Natural killer cell (primary cell): Measurements from ENCODE around the gene TPP1. TPM values are rescaled to one million over a fixed set of nuclear protein-coding genes. Genes with fewer than 3 reads are reported as not detected.

Source experiments
- ATAC-seq, 3 donors: fragments of 150-1000 bp in 2 of 3; fragments of 200-7000 bp in 1 of 3; cut with Tn5 transposase; 1 replicate in 1 of 3; 2 replicates in 2 of 3; pipeline ENCODE4 v1.10.0; 2021; ENCODE audit warnings: mild to moderate bottlenecking in 2 of 3, moderate library complexity in 2 of 3
- DNase-seq, 2 donors: peaks; one replicate each; pipeline versions ENCODE4 v3.0.0 to v3.0.0-alpha.2; 2013 to 2021; ENCODE audit warnings: mixed read lengths in 1 of 2
- H3K27ac ChIP-seq: one replicate; pipeline ENCODE4 v1.5.1; 2013; ENCODE audit warnings: mild to moderate bottlenecking, low read length
- H3K27me3 ChIP-seq: one replicate; pipeline ENCODE4 v1.6.1; 2013; ENCODE audit warnings: low read length; ENCODE audit not compliant: control insufficient read depth, insufficient read depth
- H3K36me3 ChIP-seq: one replicate; pipeline ENCODE4 v1.6.1; 2013; ENCODE audit warnings: low read length; ENCODE audit not compliant: control insufficient read depth, insufficient read depth
- H3K4me1 ChIP-seq: one replicate; pipeline ENCODE4 v1.6.1; 2013; ENCODE audit warnings: low read length; ENCODE audit not compliant: control insufficient read depth, insufficient read depth
- H3K4me3 ChIP-seq: one replicate; pipeline ENCODE4 v1.5.1; 2013; ENCODE audit warnings: low read length
- H3K9me3 ChIP-seq: one replicate; pipeline ENCODE4 v1.6.1; 2013; ENCODE audit warnings: low read length; ENCODE audit not compliant: control insufficient read depth, insufficient read depth
- H3K27ac Mint-ChIP-seq, 2 donors: one replicate each; pipeline ENCODE4 v1.8.0; 2022; ENCODE audit warnings: mild to moderate bottlenecking in 2 of 2, mixed read lengths in 2 of 2, moderate library complexity in 1 of 2
- H3K27me3 Mint-ChIP-seq, 2 donors: one replicate each; pipeline ENCODE4 v1.8.0; 2022; ENCODE audit warnings: low read depth in 2 of 2, mixed read lengths in 2 of 2
- H3K36me3 Mint-ChIP-seq: one replicate; pipeline ENCODE4 v1.8.0; 2022; ENCODE audit warnings: mixed read lengths
- H3K4me1 Mint-ChIP-seq, 2 donors: one replicate each; pipeline ENCODE4 v1.8.0; 2022; ENCODE audit warnings: mixed read lengths in 2 of 2
- H3K4me3 Mint-ChIP-seq: one replicate; pipeline ENCODE4 v1.8.0; 2022; ENCODE audit warnings: mild to moderate bottlenecking, moderate library complexity, mixed read lengths
- H3K9me3 Mint-ChIP-seq, 2 donors: one replicate each; pipeline ENCODE4 v1.8.0; 2022; ENCODE audit warnings: mixed read lengths in 2 of 2
- CTCF ChIP-seq: fragments of 200-600 bp; IDR thresholded peaks from one replicate; pipeline ENCODE4 v1.8.0; 2022; ENCODE audit warnings: antibody characterized with exemption
- WGBS: methylation state at CpG from one replicate; pipeline ENCODE4 v1.1.7; 2013; ENCODE audit warnings: missing lambda C conversion rate; ENCODE audit not compliant: insufficient coverage; 5-methylcytosine and 5-hydroxymethylcytosine counted together
- intact Hi-C: fragments of 100-400 bp; cut with micrococcal nuclease; formaldehyde crosslinking; loops from one replicate; pipeline ENCODE4 v1.14.2; 2022
- total RNA-seq, 4 donors: library from RNA; stranded (reverse); fragments of 120-200 nt in 1 of 4; gene quantifications; one replicate each; pipeline versions ENCODE4 v1.2.3 to v1.2.4, GENCODE V29; 2013 to 2022

The TPP1 gene
- total RNA-seq, 3 donors from 2014 or later (not counting 1 experiment from before 2014, with no cell fraction given), result 123 to 135 (median 131) TPM

GRCh38 chr11:6637871-6638270, 18.6 kb upstream of the TPP1 start:
- no peak for TF ChIP-seq CTCF
- Histone ChIP-seq H3K4me3 (no peak overlapping the region), H3K27me3 (no peaks in the 10 kb centered on the region), H3K36me3 (no peaks in the 10 kb centered on the region), H3K9me3 (no peaks in the 10 kb centered on the region), H3K4me1 (peaks cover 12% of the 10 kb centered on the region), H3K27ac (no peak overlapping the region)
- Mint-ChIP-seq H3K4me1 (no peaks in the 10 kb centered on the region), H3K4me3 (no peak overlapping the region), H3K27me3 (no peaks in the 10 kb centered on the region), H3K36me3 (no peaks in the 10 kb centered on the region), H3K27ac (no peak overlapping the region), H3K9me3 (no peaks in the 10 kb centered on the region)
- ATAC-seq, result no peak
- no peak for DNase-seq
- intact Hi-C loops, result no loop called here
- WGBS, result 82% methylated on average over 2 of the region's 3 CpGs

GRCh38 chr11:6636480-6636879, 17.3 kb upstream of the TPP1 start:
- intact Hi-C loops, result no loop called here
- no peaks in the 10 kb centered on the region for H3K36me3 ChIP-seq

GRCh38 chr11:6635082-6635932, 16.1 kb upstream of the TPP1 start:
- H3K4me3 Mint-ChIP-seq, result no peak overlapping the region
- H3K4me1 Mint-ChIP-seq, result no peaks in the 10 kb centered on the region
- intact Hi-C loops, result no loop called here
- H3K36me3 Mint-ChIP-seq, result no peaks in the 10 kb centered on the region
- H3K27ac Mint-ChIP-seq, result no peak overlapping the region
- Histone ChIP-seq H3K27me3 (no peaks in the 10 kb centered on the region), H3K4me1 (peaks cover 12% of the 10 kb centered on the region), H3K9me3 (no peaks in the 10 kb centered on the region), H3K4me3 (no peak overlapping the region), H3K27ac (no peak overlapping the region), H3K36me3 (no peaks in the 10 kb centered on the region)
- no peaks in the 10 kb centered on the region for H3K9me3 Mint-ChIP-seq
- ATAC-seq (no peak), DNase-seq (no peak)
- no peaks in the 10 kb centered on the region for H3K27me3 Mint-ChIP-seq
- WGBS, result 40% methylated on average over 6 of the region's 10 CpGs
- no peak for TF ChIP-seq CTCF

More at GRCh38 chr11:6636480-6636879, 17.3 kb upstream of the TPP1 start:
- Mint-ChIP-seq H3K9me3 (no peaks in the 10 kb centered on the region), H3K36me3 (no peaks in the 10 kb centered on the region), H3K4me3 (no peak overlapping the region), H3K4me1 (no peaks in the 10 kb centered on the region), H3K27ac (no peak overlapping the region), H3K27me3 (no peaks in the 10 kb centered on the region)
- no peak for TF ChIP-seq CTCF
- DNase-seq (no peak), ATAC-seq (no peak)
- Histone ChIP-seq H3K27me3 (no peaks in the 10 kb centered on the region), H3K4me3 (no peak overlapping the region), H3K4me1 (peaks cover 12% of the 10 kb centered on the region), H3K9me3 (no peaks in the 10 kb centered on the region), H3K27ac (no peak overlapping the region)
- 82% methylated on average over 3 of the region's 3 CpGs for WGBS
